SU-DHL-6 (cell line): ENCODE data around the gene DCAF5.

Source experiments
- EZH2phosphoT487 ChIP-seq: fragments of 200-600 bp; sonication (generic), shearing (Covaris generic); conservative IDR thresholded peaks from 2 replicates; pipeline ENCODE4 v1.6.1; 2018; ENCODE audit warnings: mild to moderate bottlenecking, antibody characterized with exemption, low read length, moderate library complexity, mixed read lengths
- TF ChIP-seq, protein P1 (sequence below): fragments of 200-600 bp; sonication (generic); IDR thresholded peaks from one replicate; pipeline ENCODE4 v1.5.1; 2017; ENCODE audit warnings: antibody characterized with exemption, mild to moderate bottlenecking, low read length, moderate library complexity; ENCODE audit not compliant: insufficient read depth, poor library complexity, severe bottlenecking

- TF ChIP-seq, protein P1, sequence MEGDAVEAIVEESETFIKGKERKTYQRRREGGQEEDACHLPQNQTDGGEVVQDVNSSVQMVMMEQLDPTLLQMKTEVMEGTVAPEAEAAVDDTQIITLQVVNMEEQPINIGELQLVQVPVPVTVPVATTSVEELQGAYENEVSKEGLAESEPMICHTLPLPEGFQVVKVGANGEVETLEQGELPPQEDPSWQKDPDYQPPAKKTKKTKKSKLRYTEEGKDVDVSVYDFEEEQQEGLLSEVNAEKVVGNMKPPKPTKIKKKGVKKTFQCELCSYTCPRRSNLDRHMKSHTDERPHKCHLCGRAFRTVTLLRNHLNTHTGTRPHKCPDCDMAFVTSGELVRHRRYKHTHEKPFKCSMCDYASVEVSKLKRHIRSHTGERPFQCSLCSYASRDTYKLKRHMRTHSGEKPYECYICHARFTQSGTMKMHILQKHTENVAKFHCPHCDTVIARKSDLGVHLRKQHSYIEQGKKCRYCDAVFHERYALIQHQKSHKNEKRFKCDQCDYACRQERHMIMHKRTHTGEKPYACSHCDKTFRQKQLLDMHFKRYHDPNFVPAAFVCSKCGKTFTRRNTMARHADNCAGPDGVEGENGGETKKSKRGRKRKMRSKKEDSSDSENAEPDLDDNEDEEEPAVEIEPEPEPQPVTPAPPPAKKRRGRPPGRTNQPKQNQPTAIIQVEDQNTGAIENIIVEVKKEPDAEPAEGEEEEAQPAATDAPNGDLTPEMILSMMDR: no peak
- no peak for TF ChIP-seq EZH2phosphoT487
Measured at GRCh38 chr14:69048456-69048855, 104.5 kb downstream of the DCAF5 start.
